PFSK-1 (cell line): ENCODE results near the gene OTOP1.

Experiments
- FOXP2 ChIP-seq: optimal IDR thresholded peaks from 2 replicates; pipeline ENCODE3; 2011; ENCODE audit warnings: borderline replicate concordance, control low read depth, inconsistent platforms; ENCODE audit not compliant: insufficient read depth; ENCODE audit errors: extremely low read length, extremely low read depth
- POLR2AphosphoS5 ChIP-seq: IDR thresholded peaks from 2 replicates; pipeline ENCODE4 v1.6.1; 2012; ENCODE audit warnings: low read depth, mild to moderate bottlenecking, control low read depth, low read length, moderate library complexity
- SIN3A ChIP-seq: IDR thresholded peaks from 2 replicates; pipeline ENCODE4 v1.6.1; 2012; ENCODE audit warnings: mild to moderate bottlenecking, low read length, moderate library complexity, borderline replicate concordance; ENCODE audit not compliant: insufficient read depth
- TAF1 ChIP-seq: IDR thresholded peaks from 2 replicates; pipeline ENCODE4 v1.6.1; 2012; ENCODE audit warnings: low read length, control low read depth, borderline replicate concordance; ENCODE audit not compliant: insufficient read depth
- TF ChIP-seq, protein P1 (sequence below), 2 experiments: IDR thresholded peaks; 2 replicates each; pipeline versions ENCODE4 v1.6.1 to v1.8.0; 2011 to 2012; ENCODE audit warnings: low read depth in 2 of 2, low read length in 2 of 2, control low read depth in 1 of 2, inconsistent platforms in 1 of 2, mild to moderate bottlenecking in 1 of 2, moderate library complexity in 1 of 2; ENCODE audit not compliant: insufficient read depth in 1 of 2

OTOP1 gene

GRCh38 chr4:4217113-4217512, 9.6 kb downstream of the OTOP1 start:
- no peak for TF ChIP-seq POLR2AphosphoS5
- no peak for TF ChIP-seq SIN3A
- TF ChIP-seq, protein P1, sequence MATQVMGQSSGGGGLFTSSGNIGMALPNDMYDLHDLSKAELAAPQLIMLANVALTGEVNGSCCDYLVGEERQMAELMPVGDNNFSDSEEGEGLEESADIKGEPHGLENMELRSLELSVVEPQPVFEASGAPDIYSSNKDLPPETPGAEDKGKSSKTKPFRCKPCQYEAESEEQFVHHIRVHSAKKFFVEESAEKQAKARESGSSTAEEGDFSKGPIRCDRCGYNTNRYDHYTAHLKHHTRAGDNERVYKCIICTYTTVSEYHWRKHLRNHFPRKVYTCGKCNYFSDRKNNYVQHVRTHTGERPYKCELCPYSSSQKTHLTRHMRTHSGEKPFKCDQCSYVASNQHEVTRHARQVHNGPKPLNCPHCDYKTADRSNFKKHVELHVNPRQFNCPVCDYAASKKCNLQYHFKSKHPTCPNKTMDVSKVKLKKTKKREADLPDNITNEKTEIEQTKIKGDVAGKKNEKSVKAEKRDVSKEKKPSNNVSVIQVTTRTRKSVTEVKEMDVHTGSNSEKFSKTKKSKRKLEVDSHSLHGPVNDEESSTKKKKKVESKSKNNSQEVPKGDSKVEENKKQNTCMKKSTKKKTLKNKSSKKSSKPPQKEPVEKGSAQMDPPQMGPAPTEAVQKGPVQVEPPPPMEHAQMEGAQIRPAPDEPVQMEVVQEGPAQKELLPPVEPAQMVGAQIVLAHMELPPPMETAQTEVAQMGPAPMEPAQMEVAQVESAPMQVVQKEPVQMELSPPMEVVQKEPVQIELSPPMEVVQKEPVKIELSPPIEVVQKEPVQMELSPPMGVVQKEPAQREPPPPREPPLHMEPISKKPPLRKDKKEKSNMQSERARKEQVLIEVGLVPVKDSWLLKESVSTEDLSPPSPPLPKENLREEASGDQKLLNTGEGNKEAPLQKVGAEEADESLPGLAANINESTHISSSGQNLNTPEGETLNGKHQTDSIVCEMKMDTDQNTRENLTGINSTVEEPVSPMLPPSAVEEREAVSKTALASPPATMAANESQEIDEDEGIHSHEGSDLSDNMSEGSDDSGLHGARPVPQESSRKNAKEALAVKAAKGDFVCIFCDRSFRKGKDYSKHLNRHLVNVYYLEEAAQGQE (IDR thresholded peaks at IDR 0.05; ENCODE audit: insufficient read depth in 1 of 2, low read depth in 2 of 2, low read length in 2 of 2), result no peak
- no peak for TF ChIP-seq TAF1
- TF ChIP-seq FOXP2, result no peak

DNA sequence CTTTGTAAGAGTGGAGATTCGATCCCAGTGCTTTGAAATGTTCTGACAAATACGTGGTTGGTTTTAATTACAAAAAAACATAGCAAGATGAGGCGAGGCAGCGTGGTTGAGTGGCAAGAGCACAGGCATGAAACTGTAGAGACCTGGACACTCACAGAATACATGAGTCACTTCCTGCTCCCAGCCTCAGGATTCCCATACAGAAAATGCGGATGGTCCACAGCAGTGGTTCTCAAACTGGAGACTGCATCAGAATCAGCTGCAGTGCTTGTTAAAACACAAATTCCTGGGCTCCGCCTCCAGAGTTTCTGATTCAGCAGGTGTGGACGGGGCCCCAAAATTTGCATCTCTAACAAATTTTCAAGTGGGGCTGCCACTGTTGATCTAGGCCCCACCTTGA, 10.1 kb downstream of the OTOP1 start:
- TF ChIP-seq, protein P1 (IDR thresholded peaks at IDR 0.05; ENCODE audit: insufficient read depth in 1 of 2, low read depth in 2 of 2, low read length in 2 of 2), result no peak
- TF ChIP-seq FOXP2, result no peak

- no peak for TF ChIP-seq POLR2AphosphoS5
- TF ChIP-seq SIN3A, result no peak
- TF ChIP-seq, protein P1 (IDR thresholded peaks at IDR 0.05; ENCODE audit: insufficient read depth in 1 of 2, low read depth in 2 of 2, low read length in 2 of 2), result no peak
- TF ChIP-seq TAF1, result no peak
- no peak for TF ChIP-seq FOXP2
These were observed 20.5 kb downstream of the OTOP1 start for GRCh38 chr4:4206204-4206603.

DNA sequence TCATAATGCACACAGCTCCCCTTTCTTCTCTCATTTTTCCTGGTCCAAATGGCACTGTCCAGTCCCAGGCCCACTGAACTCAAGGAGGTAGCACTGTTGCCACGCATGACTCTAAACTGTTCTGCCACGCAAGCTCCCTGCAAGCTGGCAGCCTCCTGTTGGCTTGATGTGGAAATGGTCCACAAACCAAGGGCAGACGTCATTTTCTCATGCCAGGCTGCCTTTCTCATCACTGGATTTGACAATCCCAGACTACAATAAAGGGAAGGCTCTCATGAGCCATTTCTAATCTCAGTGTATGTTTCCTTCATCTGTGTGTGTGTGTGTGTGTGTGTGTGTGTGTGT, 22.4 kb downstream of the OTOP1 start:
- no peak for TF ChIP-seq SIN3A
- no peak for TF ChIP-seq TAF1
- TF ChIP-seq, protein P1 (IDR thresholded peaks at IDR 0.05; ENCODE audit: insufficient read depth in 1 of 2, low read depth in 2 of 2, low read length in 2 of 2), result no peak
- TF ChIP-seq POLR2AphosphoS5, result no peak
- TF ChIP-seq FOXP2, result no peak

- TF ChIP-seq FOXP2 (no peak), POLR2AphosphoS5 (no peak), SIN3A (no peak)
These were observed 22.9 kb downstream of the OTOP1 start for GRCh38 chr4:4203688-4204400.
